Measurements from ENCODE around the gene SETMAR.

DNA sequence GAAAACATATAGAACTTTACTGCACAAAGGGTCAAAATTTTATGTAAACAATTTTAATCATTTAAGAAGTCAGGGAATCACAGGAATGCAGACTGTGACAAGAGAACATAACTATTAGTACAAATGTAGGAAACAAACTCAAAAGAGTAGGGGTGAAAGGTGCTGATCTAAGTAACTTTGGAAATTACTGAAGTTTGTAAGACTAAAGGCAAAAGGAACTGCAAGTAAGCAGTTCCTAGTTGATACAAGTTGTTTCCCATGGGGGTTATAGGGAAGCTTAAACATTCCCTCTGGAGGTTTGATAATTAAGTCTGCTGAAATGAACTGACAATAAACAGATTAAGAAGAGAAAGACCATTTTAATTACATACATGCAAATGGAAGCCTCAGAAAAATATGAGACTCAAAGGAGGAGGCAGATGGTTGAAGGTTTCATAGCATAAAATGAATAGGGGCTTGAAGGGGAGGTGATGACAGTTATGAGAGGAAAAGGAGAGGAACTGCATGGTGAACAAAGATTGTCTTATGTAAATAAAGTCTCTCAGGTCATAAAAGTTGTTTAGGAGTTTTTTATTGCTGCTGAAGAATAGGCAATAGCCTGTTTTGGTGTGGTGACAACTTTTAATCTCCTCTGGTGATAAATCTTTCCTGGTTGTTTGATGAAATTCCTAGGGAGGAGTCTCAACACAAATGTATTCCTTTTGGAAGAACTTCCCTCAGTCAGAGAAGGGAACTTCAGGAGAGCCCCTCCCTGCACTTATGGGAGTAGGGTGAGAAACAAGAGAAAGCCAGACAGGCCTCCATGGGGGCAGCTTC, 17.1 kb downstream of the SETMAR start:
- TF ChIP-seq EZH2phosphoT487 (IDR thresholded peaks at IDR 0.05), result no peak
- TF ChIP-seq, protein P1, sequence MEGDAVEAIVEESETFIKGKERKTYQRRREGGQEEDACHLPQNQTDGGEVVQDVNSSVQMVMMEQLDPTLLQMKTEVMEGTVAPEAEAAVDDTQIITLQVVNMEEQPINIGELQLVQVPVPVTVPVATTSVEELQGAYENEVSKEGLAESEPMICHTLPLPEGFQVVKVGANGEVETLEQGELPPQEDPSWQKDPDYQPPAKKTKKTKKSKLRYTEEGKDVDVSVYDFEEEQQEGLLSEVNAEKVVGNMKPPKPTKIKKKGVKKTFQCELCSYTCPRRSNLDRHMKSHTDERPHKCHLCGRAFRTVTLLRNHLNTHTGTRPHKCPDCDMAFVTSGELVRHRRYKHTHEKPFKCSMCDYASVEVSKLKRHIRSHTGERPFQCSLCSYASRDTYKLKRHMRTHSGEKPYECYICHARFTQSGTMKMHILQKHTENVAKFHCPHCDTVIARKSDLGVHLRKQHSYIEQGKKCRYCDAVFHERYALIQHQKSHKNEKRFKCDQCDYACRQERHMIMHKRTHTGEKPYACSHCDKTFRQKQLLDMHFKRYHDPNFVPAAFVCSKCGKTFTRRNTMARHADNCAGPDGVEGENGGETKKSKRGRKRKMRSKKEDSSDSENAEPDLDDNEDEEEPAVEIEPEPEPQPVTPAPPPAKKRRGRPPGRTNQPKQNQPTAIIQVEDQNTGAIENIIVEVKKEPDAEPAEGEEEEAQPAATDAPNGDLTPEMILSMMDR (IDR thresholded peaks at IDR 0.05), result no peak
